ENCODE results near the gene CTDSPL. TPM values are rescaled to one million over a fixed set of nuclear protein-coding genes. Genes with fewer than 3 reads are reported as not detected.

Gene CTDSPL
- total and polyA plus RNA-seq, 2 of the 8 experiments (the other 6 are each of a cell fraction or from before 2014, with no cell fraction given) = 20.3 to 42.2 TPM

DNA sequence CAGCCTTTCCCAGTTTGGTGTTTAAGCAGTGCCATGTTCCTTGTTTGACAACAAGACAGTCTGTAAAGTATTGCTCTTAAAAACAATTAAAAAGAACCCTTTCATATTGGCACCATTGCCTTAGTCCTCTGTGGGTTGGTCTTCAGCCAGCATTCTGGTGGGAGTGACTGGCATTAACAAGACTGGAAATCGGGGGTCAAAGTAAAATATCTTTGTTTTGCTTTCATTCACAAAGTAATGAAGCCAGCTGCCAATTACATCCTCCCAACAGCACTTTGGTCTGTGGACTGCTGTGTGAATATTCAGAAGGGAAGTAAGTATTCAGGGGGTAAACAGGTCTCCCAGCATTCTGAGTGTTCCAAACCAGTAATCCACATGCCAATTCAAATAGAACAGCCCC lies 120.7 kb downstream of the CTDSPL start:
- Histone ChIP-seq H3K14ac (ENCODE audit: insufficient read length) (no peak overlapping the region), H3K23ac (ENCODE audit: insufficient read length) (no peak overlapping the region), H3K79me2 (ENCODE audit: control insufficient read depth in 1 of 2, insufficient read depth in 2 of 2, low read length in 2 of 2) (no peaks in the 10 kb centered on the region), H4K8ac (ENCODE audit: extremely low read depth, insufficient read depth, low read length) (no peak overlapping the region), H2AK5ac (ENCODE audit: low read depth, low read length) (no peak overlapping the region), H4K91ac (replicated peaks; ENCODE audit: insufficient read length, low read length) (no peak overlapping the region), H3K79me1 (ENCODE audit: low read depth, low read length) (no peaks in the 10 kb centered on the region), H2AFZ (ENCODE audit: low read length) (no peak overlapping the region), H2BK5ac (ENCODE audit: low read depth, low read length) (no peak overlapping the region), H2BK120ac (replicated peaks; ENCODE audit: low read depth, low read length) (no peak overlapping the region), H3K9me3 (ENCODE audit: insufficient read depth in 2 of 2, low read depth in 1 of 2, low read length in 1 of 2) (no peaks in the 10 kb centered on the region), H3K36me3 (ENCODE audit: control insufficient read depth in 2 of 4, insufficient read depth in 4 of 4, low read length in 3 of 4) (no peaks in the 10 kb centered on the region), H3K56ac (replicated peaks; ENCODE audit: insufficient read length, low read depth, low read length) (no peak overlapping the region), H4K5ac (ENCODE audit: insufficient read length, low read depth, low read length) (no peak overlapping the region), H3K9ac (replicated peaks in 1 of 4; ENCODE audit: extremely low read depth in 1 of 4, low read depth in 3 of 4, low read length in 3 of 4) (no peak overlapping the region), H3K4me2 (ENCODE audit: insufficient read depth in 1 of 2, low read depth in 2 of 2, low read length in 2 of 2) (no peak overlapping the region), H3K27ac (ENCODE audit: low read depth, low read length) (no peak overlapping the region), H3K18ac (ENCODE audit: extremely low read depth, low read length) (no peak overlapping the region), H3K4me3 (ENCODE audit: extremely low read depth in 1 of 4, insufficient read depth in 2 of 4, low read depth in 3 of 4, low read length in 4 of 4) (no peak overlapping the region), H2BK20ac (ENCODE audit: low read length) (no peak overlapping the region), H3K23me2 (ENCODE audit: low read depth, low read length) (no peaks in the 10 kb centered on the region; the same call in 1 of the 2 replicates), H3K4ac (replicated peaks; ENCODE audit: insufficient read length, low read depth, low read length) (no peak overlapping the region), H3K4me1 (replicated peaks in 1 of 4; ENCODE audit: control insufficient read depth in 3 of 4, insufficient read depth in 4 of 4, low read length in 3 of 4) (no peaks in the 10 kb centered on the region), H2BK15ac (ENCODE audit: low read length) (no peak overlapping the region), H2BK12ac (ENCODE audit: low read depth, low read length) (no peak overlapping the region), H3K27me3 (replicated peaks in 1 of 4; ENCODE audit: control insufficient read depth in 3 of 4, extremely low read depth in 1 of 4, insufficient read depth in 3 of 4, low read length in 3 of 4) (no peaks in the 10 kb centered on the region), H4K20me1 (replicated peaks in 1 of 2; ENCODE audit: control insufficient read depth in 1 of 2, insufficient read depth in 2 of 2, low read length in 2 of 2) (no peaks in the 10 kb centered on the region)
- 94% methylated on average over 1 of the region's 1 CpG; no CpG with 5 or more reads in 1 of the 2 experiments for WGBS, 2 experiments (ENCODE audit: extremely low coverage in 1 of 2, insufficient coverage in 1 of 2, insufficient read length in 1 of 2, insufficient replicate concordance in 2 of 2, low coverage in 1 of 2, low lambda C conversion rate in 2 of 2, missing lambda C conversion rate in 1 of 2)
- no peak for DNase-seq (ENCODE audit: low read depth in 1 of 2, low spot score in 2 of 2)
- ChIA-PET CTCF (ENCODE audit: partially characterized antibody) (interaction anchor here (0.7 to 9.0 kb wide), 9 partner anchors 9 to 178 kb away, joined by 3 to 134 read pairs (median 4); no protein-coding TSS in a partner anchor), POLR2A (ENCODE audit: partially characterized antibody) (no interaction called here)
- no peak for FAIRE-seq
- TF ChIP-seq BACH1 (IDR thresholded peaks at IDR 0.05; ENCODE audit: low read length) (no peak), TCF12 (IDR thresholded peaks at IDR 0.05; ENCODE audit: low read depth, low read length) (no peak), SP4 (IDR thresholded peaks at IDR 0.05; ENCODE audit: low read length) (no peak), BCL11A (IDR thresholded peaks at IDR 0.05; ENCODE audit: low read depth in 2 of 2, low read length in 2 of 2) (no peak), ASH2L (IDR thresholded peaks at IDR 0.05; ENCODE audit: low read length) (no peak), SIRT6 (IDR thresholded peaks at IDR 0.05; ENCODE audit: low read length) (no peak), POLR2A (IDR thresholded peaks at IDR 0.05; ENCODE audit: control extremely low read depth in 1 of 2, low read depth in 2 of 2, low read length in 2 of 2) (no peak), NRF1 (IDR thresholded peaks at IDR 0.05; ENCODE audit: low read depth, low read length) (no peak), KDM1A (IDR thresholded peaks at IDR 0.05; ENCODE audit: borderline replicate concordance, low read length) (no peak), SP2 (IDR thresholded peaks at IDR 0.05; ENCODE audit: low read length) (no peak), EGR1 (IDR thresholded peaks at IDR 0.05; ENCODE audit: borderline replicate concordance, low read depth, low read length) (no peak), CBX5 (IDR thresholded peaks at IDR 0.05; ENCODE audit: low read depth, low read length) (no peak), CREB1 (IDR thresholded peaks at IDR 0.05) (no peak), JUN (IDR thresholded peaks at IDR 0.05; ENCODE audit: low read depth, low read length) (no peak), CHD1 (IDR thresholded peaks at IDR 0.05; ENCODE audit: low read depth, low read length) (no peak), SP1 (IDR thresholded peaks at IDR 0.05; ENCODE audit: low read depth, low read length) (no peak), MAFK (IDR thresholded peaks at IDR 0.05; ENCODE audit: low read depth, low read length) (no peak), GTF2F1 (IDR thresholded peaks at IDR 0.05; ENCODE audit: borderline replicate concordance, low read depth, low read length) (no peak), RFX5 (IDR thresholded peaks at IDR 0.05; ENCODE audit: borderline replicate concordance, low read depth, low read length) (no peak)
